ENCODE measurements around the gene BOLA3. TPM values are rescaled to one million over a fixed set of nuclear protein-coding genes. Genes with fewer than 3 reads are reported as not detected.
A peak's percentile ranks its signal among the peaks of the same experiment; 100 is the strongest.
"Not testable (repeated sequence)": the region's sequence is repeated elsewhere in the genome, so short reads cannot be mapped to it uniquely, and the experiment has no call there.

Gene BOLA3
- polyA plus RNA-seq, 1 donor from 2014 or later = 89.1 TPM

DNA sequence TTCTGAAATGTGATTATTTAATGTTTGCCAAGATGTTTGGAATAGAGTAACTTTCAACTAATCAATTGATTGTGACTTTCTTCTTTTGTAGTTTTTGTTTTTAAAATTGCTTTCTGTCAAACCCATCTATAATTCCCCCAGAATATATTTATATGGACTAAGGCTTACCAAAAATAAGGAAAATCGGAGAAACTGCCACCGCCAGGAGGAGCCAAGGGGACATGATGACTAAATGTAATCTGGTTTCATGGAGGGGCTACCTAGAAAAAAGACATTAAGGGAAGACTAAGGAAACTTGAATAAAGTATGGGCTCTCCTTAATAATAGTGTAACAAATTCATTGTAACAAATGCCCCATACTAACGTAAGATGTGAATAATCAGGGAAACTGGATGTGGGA is 19.5 kb downstream of the BOLA3 start:
- Histone ChIP-seq H3F3A (ENCODE audit: insufficient read depth, low read length, poor library complexity, severe bottlenecking) (no peaks in the 10 kb centered on the region), H3K36me3 (ENCODE audit: insufficient read depth, low read length) (no peaks in the 10 kb centered on the region), H3K9ac (ENCODE audit: low read length) (no peak overlapping the region), H3K9me3 (ENCODE audit: low read length) (no peaks in the 10 kb centered on the region), H4K20me1 (ENCODE audit: insufficient read depth) (no peaks in the 10 kb centered on the region), H3K4me2 (ENCODE audit: low read length) (no peak overlapping the region), H3K9me2 (ENCODE audit: insufficient read depth, low read length) (no peaks in the 10 kb centered on the region), H3K27me3 (ENCODE audit: insufficient read depth, low read depth, low read length) (no peaks in the 10 kb centered on the region), H2AFZ (ENCODE audit: low read depth, low read length) (no peak overlapping the region), H3K79me2 (replicated peaks; ENCODE audit: insufficient read depth, low read length) (no peaks in the 10 kb centered on the region), H3K27ac (ENCODE audit: low read length) (no peak overlapping the region), H3K4me3 (ENCODE audit: low read length) (no peak overlapping the region)
- no peak for TF ChIP-seq EZH2 (IDR thresholded peaks at IDR 0.05; ENCODE audit: borderline replicate concordance, insufficient read depth, low read length, poor library complexity, severe bottlenecking)
- TF ChIP-seq REST (IDR thresholded peaks at IDR 0.05; ENCODE audit: borderline replicate concordance) = no peak

DNA sequence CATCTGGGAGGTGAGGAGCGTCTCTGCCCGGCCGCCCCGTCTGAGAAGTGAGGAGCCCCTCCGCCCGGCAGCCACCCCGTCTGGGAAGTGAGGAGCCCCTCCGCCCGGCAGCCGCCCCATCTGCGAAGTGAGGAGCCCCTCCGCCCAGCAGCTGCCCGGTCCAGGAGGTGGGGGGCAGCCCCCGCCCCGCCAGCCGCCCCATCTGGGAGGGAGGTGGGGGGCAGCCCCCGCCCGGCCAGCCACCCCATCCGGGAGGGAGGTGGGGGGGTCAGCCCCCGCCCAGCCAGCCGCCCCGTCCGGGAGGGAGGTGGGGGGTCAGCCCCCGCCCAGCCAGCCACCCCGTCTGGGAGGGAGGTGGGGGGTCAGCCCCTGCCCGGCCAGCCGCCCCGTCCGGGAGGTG is 23.8 kb downstream of the BOLA3 start:
- not testable (repeated sequence) for H3K79me2 ChIP-seq (replicated peaks; ENCODE audit: insufficient read depth, low read length); H2AFZ ChIP-seq (ENCODE audit: low read depth, low read length); H3K9ac ChIP-seq (ENCODE audit: low read length); H3K4me2 ChIP-seq (ENCODE audit: low read length); H3K27me3 ChIP-seq (ENCODE audit: insufficient read depth, low read depth, low read length); H3F3A ChIP-seq (ENCODE audit: insufficient read depth, low read length, poor library complexity, severe bottlenecking); H3K36me3 ChIP-seq (ENCODE audit: insufficient read depth, low read length); H3K27ac ChIP-seq (ENCODE audit: low read length); H3K9me2 ChIP-seq (ENCODE audit: insufficient read depth, low read length); H4K20me1 ChIP-seq (ENCODE audit: insufficient read depth); H3K9me3 ChIP-seq (ENCODE audit: low read length); H3K4me3 ChIP-seq (ENCODE audit: low read length)

- not testable (repeated sequence) for H3K79me2 ChIP-seq (replicated peaks; ENCODE audit: insufficient read depth, low read length); H2AFZ ChIP-seq (ENCODE audit: low read depth, low read length); H4K20me1 ChIP-seq (ENCODE audit: insufficient read depth); H3K9me3 ChIP-seq (ENCODE audit: low read length); H3K27ac ChIP-seq (ENCODE audit: low read length); H3K36me3 ChIP-seq (ENCODE audit: insufficient read depth, low read length); H3K4me3 ChIP-seq (ENCODE audit: low read length); H3K4me2 ChIP-seq (ENCODE audit: low read length); H3K9ac ChIP-seq (ENCODE audit: low read length); H3F3A ChIP-seq (ENCODE audit: insufficient read depth, low read length, poor library complexity, severe bottlenecking); H3K9me2 ChIP-seq (ENCODE audit: insufficient read depth, low read length); H3K27me3 ChIP-seq (ENCODE audit: insufficient read depth, low read depth, low read length)
Observed at GRCh38 chr2:74121846-74122245, 25.9 kb downstream of the BOLA3 start.

- H3K9ac ChIP-seq (ENCODE audit: low read length) = peak overlapping the region; percentile 71
- TF ChIP-seq RAD21 (conservative IDR thresholded peaks at IDR 0.05) = no peak
- TF ChIP-seq, protein P1, sequence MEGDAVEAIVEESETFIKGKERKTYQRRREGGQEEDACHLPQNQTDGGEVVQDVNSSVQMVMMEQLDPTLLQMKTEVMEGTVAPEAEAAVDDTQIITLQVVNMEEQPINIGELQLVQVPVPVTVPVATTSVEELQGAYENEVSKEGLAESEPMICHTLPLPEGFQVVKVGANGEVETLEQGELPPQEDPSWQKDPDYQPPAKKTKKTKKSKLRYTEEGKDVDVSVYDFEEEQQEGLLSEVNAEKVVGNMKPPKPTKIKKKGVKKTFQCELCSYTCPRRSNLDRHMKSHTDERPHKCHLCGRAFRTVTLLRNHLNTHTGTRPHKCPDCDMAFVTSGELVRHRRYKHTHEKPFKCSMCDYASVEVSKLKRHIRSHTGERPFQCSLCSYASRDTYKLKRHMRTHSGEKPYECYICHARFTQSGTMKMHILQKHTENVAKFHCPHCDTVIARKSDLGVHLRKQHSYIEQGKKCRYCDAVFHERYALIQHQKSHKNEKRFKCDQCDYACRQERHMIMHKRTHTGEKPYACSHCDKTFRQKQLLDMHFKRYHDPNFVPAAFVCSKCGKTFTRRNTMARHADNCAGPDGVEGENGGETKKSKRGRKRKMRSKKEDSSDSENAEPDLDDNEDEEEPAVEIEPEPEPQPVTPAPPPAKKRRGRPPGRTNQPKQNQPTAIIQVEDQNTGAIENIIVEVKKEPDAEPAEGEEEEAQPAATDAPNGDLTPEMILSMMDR (IDR thresholded peaks at IDR 0.05; ENCODE audit: poor library complexity, severe bottlenecking) = peak; percentile 70
- peak; percentile 57 for TF ChIP-seq POLR2AphosphoS5 (IDR thresholded peaks at IDR 0.05)
- TF ChIP-seq EZH2 (IDR thresholded peaks at IDR 0.05; ENCODE audit: borderline replicate concordance, insufficient read depth, low read length, poor library complexity, severe bottlenecking) = no peak
- TF ChIP-seq REST (IDR thresholded peaks at IDR 0.05; ENCODE audit: borderline replicate concordance) = no peak
- TF ChIP-seq SMC3 (conservative IDR thresholded peaks at IDR 0.05; ENCODE audit: poor library complexity) = peak; percentile 45
- no peak for TF ChIP-seq TAF1 (IDR thresholded peaks at IDR 0.05; ENCODE audit: low read depth)
- peak; percentile 41 for TF ChIP-seq MXI1 (conservative IDR thresholded peaks at IDR 0.05; ENCODE audit: poor library complexity, severe bottlenecking)
Observed at GRCh38 chr2:74119912-74120825, 27.5 kb downstream of the BOLA3 start.

More at GRCh38 chr2:74119912-74120825, 27.5 kb downstream of the BOLA3 start:
- Histone ChIP-seq H4K20me1 (ENCODE audit: insufficient read depth) (no peaks in the 10 kb centered on the region), H3F3A (ENCODE audit: insufficient read depth, low read length, poor library complexity, severe bottlenecking) (no peaks in the 10 kb centered on the region), H3K4me2 (ENCODE audit: low read length) (no peak overlapping the region), H3K27me3 (ENCODE audit: insufficient read depth, low read depth, low read length) (no peaks in the 10 kb centered on the region), H3K9me3 (ENCODE audit: low read length) (no peaks in the 10 kb centered on the region), H3K36me3 (ENCODE audit: insufficient read depth, low read length) (no peaks in the 10 kb centered on the region), H3K4me3 (ENCODE audit: low read length) (peak overlapping the region; percentile 70), H3K27ac (ENCODE audit: low read length) (peak overlapping the region; percentile 71), H3K79me2 (replicated peaks; ENCODE audit: insufficient read depth, low read length) (no peaks in the 10 kb centered on the region), H3K9me2 (ENCODE audit: insufficient read depth, low read length) (no peaks in the 10 kb centered on the region), H2AFZ (ENCODE audit: low read depth, low read length) (peak overlapping the region; percentile 14)
